ENCODE measurements around the gene NSFL1C. TPM values are rescaled to one million over a fixed set of nuclear protein-coding genes. Genes with fewer than 3 reads are reported as not detected.

The NSFL1C gene
- total RNA-seq, 2 experiments from 2014 or later = 67.2 to 67.9 TPM

GRCh38 chr20:1431158-1431557 lies 35.5 kb downstream of the NSFL1C start:
- Mint-ChIP-seq H3K27ac (no peak overlapping the region), H3K27me3 (peaks cover 4% of the 10 kb centered on the region), H3K9me3 (no peaks in the 10 kb centered on the region), H3K36me3 (ENCODE audit: low read depth) (no peaks in the 10 kb centered on the region), H3K4me1 (ENCODE audit: low read depth) (peaks cover 29% of the 10 kb centered on the region), H3K4me3 (no peak overlapping the region)
- intact Hi-C loops (cut with micrococcal nuclease) = no loop called here
- ChIA-PET POLR2A (no interaction called here), CTCF (interaction anchor here (1.0 kb wide), 1 partner anchor 346 kb away, joined by 3 read pairs; no protein-coding TSS in a partner anchor)
- no peak for DNase-seq
- no peak for ATAC-seq
- no peak for TF ChIP-seq CTCF (IDR thresholded peaks at IDR 0.05)

- no peak for TF ChIP-seq CTCF (IDR thresholded peaks at IDR 0.05)
- CTCF ChIA-PET = no interaction called here
- no peak overlapping the region for H3K4me3 Mint-ChIP-seq
Measured at GRCh38 chr20:1430004-1430451, 36.6 kb downstream of the NSFL1C start.

GRCh38 chr20:1429143-1429728 lies 37.4 kb downstream of the NSFL1C start:
- Mint-ChIP-seq H3K27me3 (peaks cover 4% of the 10 kb centered on the region), H3K27ac (no peak overlapping the region), H3K4me3 (no peak overlapping the region), H3K36me3 (ENCODE audit: low read depth) (no peaks in the 10 kb centered on the region), H3K9me3 (no peaks in the 10 kb centered on the region), H3K4me1 (ENCODE audit: low read depth) (peaks cover 12% of the 10 kb centered on the region)
- ChIA-PET CTCF (no interaction called here), POLR2A (interaction anchor here (0.6 kb wide), 1 partner anchor 230 kb away, joined by 3 read pairs; no protein-coding TSS in a partner anchor)
- TF ChIP-seq CTCF (IDR thresholded peaks at IDR 0.05) = no peak
- DNase-seq (no peak), ATAC-seq (no peak)
- intact Hi-C loops (cut with micrococcal nuclease) = no loop called here

More at GRCh38 chr20:1430004-1430451, 36.6 kb downstream of the NSFL1C start:
- DNase-seq (no peak), ATAC-seq (no peak)
- no peaks in the 10 kb centered on the region for H3K36me3 Mint-ChIP-seq (ENCODE audit: low read depth)
- peaks cover 20% of the 10 kb centered on the region for H3K4me1 Mint-ChIP-seq (ENCODE audit: low read depth)
- no peaks in the 10 kb centered on the region for H3K9me3 Mint-ChIP-seq
- intact Hi-C loops (cut with micrococcal nuclease) = no loop called here
- no peak overlapping the region for H3K27ac Mint-ChIP-seq
- POLR2A ChIA-PET = no interaction called here
- peaks cover 4% of the 10 kb centered on the region for H3K27me3 Mint-ChIP-seq

GRCh38 chr20:1427457-1428054 lies 39.1 kb downstream of the NSFL1C start:
- ATAC-seq (no peak), DNase-seq (no peak)
- peaks cover 5% of the 10 kb centered on the region for H3K27me3 Mint-ChIP-seq
- ChIA-PET CTCF (interaction anchor here (1.3 kb wide), 1 partner anchor 11 kb away, joined by 4 read pairs; no protein-coding TSS in a partner anchor), POLR2A (interaction anchor here (1.6 kb wide), 1 partner anchor 38 kb away, joined by 3 read pairs; no protein-coding TSS in a partner anchor)
- intact Hi-C loops (cut with micrococcal nuclease) = no loop called here
- H3K9me3 Mint-ChIP-seq = no peaks in the 10 kb centered on the region
- no peak overlapping the region for H3K27ac Mint-ChIP-seq
- peaks cover 9% of the 10 kb centered on the region for H3K4me1 Mint-ChIP-seq (ENCODE audit: low read depth)
- H3K36me3 Mint-ChIP-seq (ENCODE audit: low read depth) = no peaks in the 10 kb centered on the region
- no peak overlapping the region for H3K4me3 Mint-ChIP-seq
- no peak for TF ChIP-seq CTCF (IDR thresholded peaks at IDR 0.05)

- ChIA-PET POLR2A (interaction anchor here (0.7 to 1.6 kb wide), 3 partner anchors 18 to 81 kb away, joined by 3 read pairs; no protein-coding TSS in a partner anchor), CTCF (interaction anchor here (1.3 kb wide), 1 partner anchor 9 kb away, joined by 4 read pairs; no protein-coding TSS in a partner anchor)
- H3K27ac Mint-ChIP-seq = no peak overlapping the region
- peaks cover 9% of the 10 kb centered on the region for H3K4me1 Mint-ChIP-seq (ENCODE audit: low read depth)
- no peak overlapping the region for H3K4me3 Mint-ChIP-seq
- TF ChIP-seq CTCF (IDR thresholded peaks at IDR 0.05) = no peak
- DNase-seq (no peak), ATAC-seq (no peak)
- H3K36me3 Mint-ChIP-seq (ENCODE audit: low read depth) = no peaks in the 10 kb centered on the region
- intact Hi-C loops (cut with micrococcal nuclease) = no loop called here
- H3K9me3 Mint-ChIP-seq = no peaks in the 10 kb centered on the region
- peaks cover 5% of the 10 kb centered on the region for H3K27me3 Mint-ChIP-seq
Measured at GRCh38 chr20:1426231-1426849, 40.3 kb downstream of the NSFL1C start.

Data from activated CD8-positive, alpha-beta T cell treated with anti-CD3 and anti-CD28 coated beads for 36 hours (primary cell).